Smooth muscle cell (in vitro differentiated cells): ENCODE data around the gene MSANTD1. TPM values are rescaled to one million over a fixed set of nuclear protein-coding genes. Genes with fewer than 3 reads are reported as not detected.

ENCODE experiments used
- DNase-seq: peaks from one replicate; lab custom pipeline; 2025; ENCODE audit not compliant: unreplicated experiment; lab: John Stamatoyannopoulos, UW
- H2AFZ ChIP-seq: fragments of 200-600 bp; sonication (generic); 2 replicates; pipeline ENCODE4 v1.6.0; 2016; ENCODE audit warnings: antibody characterized with exemption, low read depth, mild to moderate bottlenecking
- H3F3A ChIP-seq: fragments of 200-600 bp; sonication (generic); 2 replicates; pipeline ENCODE4 v1.6.0; 2017; ENCODE audit warnings: antibody characterized with exemption, low read depth
- H3K27ac ChIP-seq: fragments of 200-600 bp; sonication (generic); 2 replicates; pipeline ENCODE4 v1.5.1; 2016; ENCODE audit warnings: low read depth, mild to moderate bottlenecking
- H3K27me3 ChIP-seq: fragments of 200-600 bp; sonication (generic); 2 replicates; pipeline ENCODE4 v1.6.1; 2016; ENCODE audit warnings: low read depth, mild to moderate bottlenecking
- H3K36me3 ChIP-seq: fragments of 200-600 bp; sonication (generic); 2 replicates; pipeline ENCODE4 v1.5.1; 2016; ENCODE audit warnings: low read depth
- H3K4me1 ChIP-seq: fragments of 200-600 bp; sonication (generic); 2 replicates; pipeline ENCODE4 v1.5.1; 2016; ENCODE audit warnings: low read depth
- H3K4me2 ChIP-seq: fragments of 200-600 bp; sonication (generic); 2 replicates; pipeline ENCODE4 v1.6.0; 2016; ENCODE audit warnings: mild to moderate bottlenecking
- H3K4me3 ChIP-seq: fragments of 200-600 bp; sonication (generic); 2 replicates; pipeline ENCODE4 v1.5.1; 2016; ENCODE audit warnings: mild to moderate bottlenecking
- H3K79me2 ChIP-seq: fragments of 200-600 bp; sonication (generic); 2 replicates; pipeline ENCODE4 v1.6.0; 2016; ENCODE audit warnings: low read depth, mild to moderate bottlenecking
- H3K9ac ChIP-seq: fragments of 200-600 bp; sonication (generic); 2 replicates; pipeline ENCODE4 v1.6.0; 2016; ENCODE audit warnings: low read depth
- H3K9me3 ChIP-seq: fragments of 200-600 bp; sonication (generic); replicated peaks from 2 replicates; pipeline ENCODE4 v1.5.1; 2016; ENCODE audit warnings: low read depth
- H4K20me1 ChIP-seq: fragments of 200-600 bp; sonication (generic); 2 replicates; pipeline ENCODE4 v1.6.0; 2016; ENCODE audit warnings: low read depth
- CTCF ChIP-seq: fragments of 200-600 bp; sonication (generic); IDR thresholded peaks from 2 replicates; pipeline ENCODE4 v1.5.1; 2017; ENCODE audit warnings: borderline replicate concordance, mild to moderate bottlenecking, antibody characterized with exemption; ENCODE audit not compliant: insufficient read depth, poor library complexity, severe bottlenecking
- WGBS: methylation state at CpG from one replicate; pipeline ENCODE4 v1.1.7; 2016; ENCODE audit warnings: low lambda C conversion rate; 5-methylcytosine and 5-hydroxymethylcytosine counted together
- polyA plus RNA-seq: library from polyadenylated mRNA; unstranded; fragments of >200 nt; fragmentation: Nextera tagmentation; extraction: Ambion mirVana; gene quantifications from 2 replicates; pipeline ENCODE4 v1.2.1, GENCODE V29; 2016
- total RNA-seq: library from RNA; depleted of rRNA; stranded (reverse); fragments of >200 nt; gene quantifications from 2 replicates; pipeline ENCODE4 v1.2.3, GENCODE V29; 2014

The MSANTD1 gene
- total and polyA plus RNA-seq, 2 experiments from 2014 or later, result 0.30 to 1.4 TPM

GRCh38 chr4:3201718-3202702 is 46.9 kb upstream of the MSANTD1 start:
- H2AFZ ChIP-seq, result no peak overlapping the region
- no peaks in the 10 kb centered on the region for H3K27me3 ChIP-seq
- no peaks in the 10 kb centered on the region for H3K9me3 ChIP-seq
- H3K4me3 ChIP-seq, result no peak overlapping the region
- peaks cover 4% of the 10 kb centered on the region for H3K4me1 ChIP-seq
- peaks cover 8% of the 10 kb centered on the region for H3K36me3 ChIP-seq
- peaks cover 25% of the 10 kb centered on the region for H4K20me1 ChIP-seq
- H3K9ac ChIP-seq, result no peak overlapping the region
- no peaks in the 10 kb centered on the region for H3K79me2 ChIP-seq
- no peak overlapping the region for H3K27ac ChIP-seq
- TF ChIP-seq CTCF, result no peak
- 79% methylated on average over 11 of the region's 11 CpGs for WGBS
- H3F3A ChIP-seq, result peaks cover 12% of the 10 kb centered on the region
- H3K4me2 ChIP-seq, result no peak overlapping the region
- DNase-seq, result no peak

- WGBS, result 93% methylated on average over 22 of the region's 22 CpGs
These were observed 45.8 kb upstream of the MSANTD1 start for GRCh38 chr4:3202836-3203820.

GRCh38 chr4:3203971-3204431 is 45.0 kb upstream of the MSANTD1 start:
- TF ChIP-seq CTCF, result no peak
- WGBS, result 66% methylated on average over 8 of the region's 8 CpGs
- Histone ChIP-seq H3K27ac (peak overlapping the region; percentile 13), H3K4me3 (no peak overlapping the region), H3F3A (peaks cover 12% of the 10 kb centered on the region), H3K27me3 (no peaks in the 10 kb centered on the region), H3K4me1 (peaks cover 4% of the 10 kb centered on the region), H3K36me3 (peaks cover 17% of the 10 kb centered on the region), H4K20me1 (peaks cover 8% of the 10 kb centered on the region), H3K4me2 (no peak overlapping the region), H3K9me3 (no peaks in the 10 kb centered on the region), H3K79me2 (no peaks in the 10 kb centered on the region), H2AFZ (no peak overlapping the region), H3K9ac (no peak overlapping the region)
- no peak for DNase-seq

More at GRCh38 chr4:3202836-3203820, 45.8 kb upstream of the MSANTD1 start:
- Histone ChIP-seq H3K79me2 (no peaks in the 10 kb centered on the region), H3K4me3 (no peak overlapping the region), H3F3A (peaks cover 12% of the 10 kb centered on the region), H3K4me2 (no peak overlapping the region), H4K20me1 (peaks cover 17% of the 10 kb centered on the region), H3K36me3 (peaks cover 17% of the 10 kb centered on the region), H2AFZ (no peak overlapping the region), H3K27ac (peak overlapping the region; percentile 13), H3K9ac (no peak overlapping the region), H3K4me1 (peaks cover 4% of the 10 kb centered on the region), H3K27me3 (no peaks in the 10 kb centered on the region), H3K9me3 (no peaks in the 10 kb centered on the region)
- TF ChIP-seq CTCF, result no peak
- no peak for DNase-seq
